Stomach (tissue), 9 donors: ENCODE measurements around the gene MAGEA6. TPM values are rescaled to one million over a fixed set of nuclear protein-coding genes. Genes with fewer than 3 reads are reported as not detected.
"Not testable (repeated sequence)": the region's sequence is repeated elsewhere in the genome, so short reads cannot be mapped to it uniquely, and the experiment has no call there.

ENCODE experiments used
- DNase-seq, 2 donors: peaks; one replicate each; pipeline versions ENCODE4 v3.0.0 to v3.0.0-alpha.2; 2013 to 2019
- H3K27ac ChIP-seq, 5 donors: fragments of 200-600 bp in 4 of 5; sonication (generic) in 4 of 5; one replicate each; pipeline ENCODE4 v1.5.1; 2013 to 2019; ENCODE audit warnings: mild to moderate bottlenecking in 1 of 5, moderate library complexity in 1 of 5
- H3K27me3 ChIP-seq, 3 donors: fragments of 200-600 bp; sonication (generic); one replicate each; pipeline ENCODE4 v1.5.1; 2017 to 2019; ENCODE audit warnings: mixed run types in 1 of 3
- H3K36me3 ChIP-seq, 4 donors: fragments of 200-600 bp; sonication (generic); 1 replicate in 3 of 4; 2 replicates in 1 of 4; pipeline ENCODE4 v1.5.1; 2016 to 2019
- H3K4me1 ChIP-seq, 4 donors: fragments of 200-600 bp; sonication (generic); one replicate each; pipeline ENCODE4 v1.5.1; 2016 to 2019
- H3K4me3 ChIP-seq, 4 donors: fragments of 200-600 bp; sonication (generic) in 3 of 4; one replicate each; pipeline ENCODE4 v1.5.1; 2016 to 2019; ENCODE audit warnings: mild to moderate bottlenecking in 1 of 4
- H3K9me3 ChIP-seq, 4 donors: fragments of 200-600 bp; sonication (generic); one replicate each; pipeline ENCODE4 v1.5.1; 2016 to 2019
- EP300 ChIP-seq: sonication (generic); formaldehyde crosslinking; IDR thresholded peaks from one replicate; pipeline ENCODE4 v1.6.1; 2017; ENCODE audit warnings: antibody characterized with exemption
- POLR2A ChIP-seq, 4 donors: fragments of 450-650 bp; IDR thresholded peaks; one replicate each; pipeline ENCODE4 v1.6.1; 2016; ENCODE audit warnings: antibody characterized with exemption in 4 of 4, control low read depth in 2 of 4, mild to moderate bottlenecking in 1 of 4, moderate library complexity in 1 of 4
- POLR2AphosphoS5 ChIP-seq, 3 donors: sonication (generic); formaldehyde crosslinking; IDR thresholded peaks; one replicate each; pipeline ENCODE4 v1.6.1; 2016; ENCODE audit warnings: antibody characterized with exemption in 3 of 3
- WGBS, 5 donors: extraction: QIAGEN DNeasy Blood & Tissue Kit in 3 of 5; methylation state at CpG; one replicate each; pipeline versions ENCODE4 v1.1.5 to v1.1.7; 2013 to 2018; 5-methylcytosine and 5-hydroxymethylcytosine counted together
- intact Hi-C: fragments of 100-400 bp; cut with DNase I; formaldehyde crosslinking; loops from one replicate; pipeline ENCODE4 v1.15.1; 2023; ENCODE audit warnings: low total_unique reads
- polyA plus RNA-seq, 3 donors: library from polyadenylated mRNA; stranded (reverse); fragments of 200-250 nt; gene quantifications; one replicate each; pipeline ENCODE4 v1.2.3, GENCODE V29; 2013
- total RNA-seq, 5 donors: library from RNA; depleted of rRNA; stranded (reverse); fragments of >200 nt; gene quantifications; one replicate each; pipeline versions ENCODE4 v1.1.0 to v1.2.3, GENCODE V29; 2014 to 2016
- TF ChIP-seq, protein P1 (sequence below), 7 experiments: fragments of 450-650 bp in 4 of 7; fragments of 200-600 bp in 3 of 7; sonication (generic) in 3 of 7; IDR thresholded peaks; one replicate each; pipeline ENCODE4 v1.5.1; 2016 to 2019; ENCODE audit warnings: antibody characterized with exemption in 7 of 7, control low read depth in 2 of 7, mild to moderate bottlenecking in 1 of 7
- donor health status: healthy with polysubstance abuse.
- donor health status: Bipolar disorder and iron deficiency.
- donor health status: healthy.

MAGEA6 gene
- total and polyA plus RNA-seq, 8 donors: not detected

DNA sequence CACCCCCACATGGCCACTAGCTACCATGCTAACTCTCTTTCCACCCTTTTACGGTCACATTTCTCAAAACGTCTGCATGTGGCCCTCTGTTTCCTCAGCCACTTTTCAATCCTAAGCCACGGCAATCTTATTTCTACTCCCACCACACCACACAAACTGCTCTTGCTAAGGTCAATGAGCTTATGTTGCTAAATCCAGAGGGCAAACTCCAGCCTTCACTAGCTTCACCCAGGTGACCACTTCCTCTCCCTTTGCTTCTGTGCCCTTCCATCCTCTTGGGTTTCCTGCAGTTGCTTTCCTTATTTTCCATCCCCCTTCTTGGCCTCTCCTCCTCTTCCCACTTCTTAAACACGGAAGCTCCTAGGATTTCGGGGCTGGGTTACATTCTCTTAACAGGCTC lies 44.6 kb upstream of the MAGEA6 start:
- no peak for DNase-seq
- H3K9me3 ChIP-seq: no peaks in the 10 kb centered on the region
- no peak overlapping the region for H3K4me3 ChIP-seq
- intact Hi-C loops: no loop called here
- TF ChIP-seq, protein P1, sequence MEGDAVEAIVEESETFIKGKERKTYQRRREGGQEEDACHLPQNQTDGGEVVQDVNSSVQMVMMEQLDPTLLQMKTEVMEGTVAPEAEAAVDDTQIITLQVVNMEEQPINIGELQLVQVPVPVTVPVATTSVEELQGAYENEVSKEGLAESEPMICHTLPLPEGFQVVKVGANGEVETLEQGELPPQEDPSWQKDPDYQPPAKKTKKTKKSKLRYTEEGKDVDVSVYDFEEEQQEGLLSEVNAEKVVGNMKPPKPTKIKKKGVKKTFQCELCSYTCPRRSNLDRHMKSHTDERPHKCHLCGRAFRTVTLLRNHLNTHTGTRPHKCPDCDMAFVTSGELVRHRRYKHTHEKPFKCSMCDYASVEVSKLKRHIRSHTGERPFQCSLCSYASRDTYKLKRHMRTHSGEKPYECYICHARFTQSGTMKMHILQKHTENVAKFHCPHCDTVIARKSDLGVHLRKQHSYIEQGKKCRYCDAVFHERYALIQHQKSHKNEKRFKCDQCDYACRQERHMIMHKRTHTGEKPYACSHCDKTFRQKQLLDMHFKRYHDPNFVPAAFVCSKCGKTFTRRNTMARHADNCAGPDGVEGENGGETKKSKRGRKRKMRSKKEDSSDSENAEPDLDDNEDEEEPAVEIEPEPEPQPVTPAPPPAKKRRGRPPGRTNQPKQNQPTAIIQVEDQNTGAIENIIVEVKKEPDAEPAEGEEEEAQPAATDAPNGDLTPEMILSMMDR (IDR thresholded peaks at IDR 0.05): no peak
- TF ChIP-seq EP300: no peak
- TF ChIP-seq POLR2A (IDR thresholded peaks at IDR 0.05): no peak
- no peak for TF ChIP-seq POLR2AphosphoS5 (IDR thresholded peaks at IDR 0.05)
- 60 to 72% (median 71%) methylated on average over 5 of the region's 5 CpGs for WGBS, 5 donors
- peaks cover 0 to 4% (median 0%) of the 10 kb centered on the region in 3 donors for H3K27me3 ChIP-seq
- no peaks in the 10 kb centered on the region for H3K4me1 ChIP-seq
- no peaks in the 10 kb centered on the region for H3K36me3 ChIP-seq
- H3K27ac ChIP-seq: no peak overlapping the region

DNA sequence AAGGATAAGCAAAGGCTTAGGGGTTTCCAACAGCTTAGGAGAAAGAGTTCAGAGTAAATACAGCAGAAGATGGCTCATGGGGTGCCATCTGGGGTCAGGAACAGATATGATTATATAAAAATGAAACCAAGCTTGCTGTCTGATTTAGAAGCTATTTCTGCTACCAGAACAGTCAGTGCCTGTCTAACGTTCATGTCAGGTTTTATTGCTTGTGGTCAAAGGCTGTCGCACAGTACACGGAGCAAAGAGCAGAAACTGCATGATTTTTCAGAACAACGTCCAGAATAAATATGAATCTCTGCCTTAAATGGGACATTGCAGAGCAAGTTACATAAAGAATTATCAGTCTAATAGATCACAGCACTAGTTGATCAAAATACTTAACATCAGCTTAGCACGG lies 43.7 kb upstream of the MAGEA6 start:
- intact Hi-C loops: no loop called here
- H3K4me1 ChIP-seq: no peaks in the 10 kb centered on the region
- no peaks in the 10 kb centered on the region for H3K36me3 ChIP-seq
- DNase-seq: no peak
- no peak overlapping the region for H3K4me3 ChIP-seq
- H3K9me3 ChIP-seq: no peaks in the 10 kb centered on the region
- TF ChIP-seq POLR2A (IDR thresholded peaks at IDR 0.05) (no peak), POLR2AphosphoS5 (IDR thresholded peaks at IDR 0.05) (no peak)
- WGBS, 5 donors: 39 to 60% (median 51%) methylated on average over 5 of the region's 5 CpGs
- no peak overlapping the region for H3K27ac ChIP-seq
- peaks cover 0 to 4% (median 0%) of the 10 kb centered on the region in 3 donors for H3K27me3 ChIP-seq

DNA sequence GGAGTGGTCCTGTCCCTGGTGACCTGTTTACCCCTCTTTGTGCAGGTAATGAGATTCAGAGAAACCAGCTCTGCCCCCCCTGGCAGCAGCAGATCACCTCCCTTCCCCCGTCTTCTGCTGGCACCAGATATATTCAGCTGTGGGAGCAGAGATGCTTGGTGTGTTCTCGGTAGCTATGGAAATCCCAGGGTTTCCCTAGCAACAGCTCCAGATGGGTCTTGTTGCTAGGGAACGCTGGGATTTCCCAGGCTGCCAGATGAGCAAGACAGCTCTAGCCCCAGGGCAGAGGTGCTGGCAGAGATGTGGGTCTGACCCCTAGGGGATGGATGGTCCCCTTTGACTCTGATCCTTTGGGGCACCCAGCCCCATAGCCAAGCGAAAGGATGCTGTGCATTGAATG lies 40.9 kb upstream of the MAGEA6 start:
- 33 to 70% (median 52%) methylated on average over 1 to 4 of the region's 4 CpGs for WGBS, 5 donors
- TF ChIP-seq POLR2A (IDR thresholded peaks at IDR 0.05): no peak
- TF ChIP-seq EP300: no peak
- no peak for TF ChIP-seq POLR2AphosphoS5 (IDR thresholded peaks at IDR 0.05)
- TF ChIP-seq, protein P1 (IDR thresholded peaks at IDR 0.05): no peak
- no peaks in the 10 kb centered on the region for H3K4me1 ChIP-seq
- intact Hi-C loops: no loop called here
- H3K9me3 ChIP-seq: no peaks in the 10 kb centered on the region
- H3K36me3 ChIP-seq: no peaks in the 10 kb centered on the region
- H3K4me3 ChIP-seq: no peak overlapping the region
- H3K27me3 ChIP-seq: peaks cover 0 to 8% (median 0%) of the 10 kb centered on the region in 3 donors
- H3K27ac ChIP-seq: no peak overlapping the region
- DNase-seq: peak in 1 of 2 donors; percentile 50

DNA sequence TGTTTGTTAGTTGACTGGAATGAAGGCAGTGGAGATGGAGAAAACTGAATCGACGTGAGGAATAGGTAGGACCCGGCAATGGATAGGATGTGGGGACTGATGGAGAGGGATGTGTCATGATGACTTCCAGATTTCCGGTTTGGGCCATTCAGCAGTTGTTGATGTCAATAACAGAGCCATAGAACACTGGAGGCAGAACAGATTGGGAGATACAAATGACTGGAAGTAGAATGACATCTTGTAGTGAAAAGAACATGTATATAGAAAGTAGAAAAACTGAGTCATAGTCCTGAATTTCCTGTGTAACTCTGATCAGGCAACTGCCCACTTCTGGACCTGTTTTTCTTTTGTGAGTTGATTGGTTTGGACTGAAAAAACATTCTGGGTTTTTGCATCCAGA lies 36.5 kb upstream of the MAGEA6 start:
- no peak for TF ChIP-seq POLR2AphosphoS5 (IDR thresholded peaks at IDR 0.05)
- H3K9me3 ChIP-seq: no peaks in the 10 kb centered on the region
- H3K27me3 ChIP-seq: peaks cover 0 to 4% (median 0%) of the 10 kb centered on the region in 3 donors
- no peak for DNase-seq
- H3K4me1 ChIP-seq: no peaks in the 10 kb centered on the region
- intact Hi-C loops: no loop called here
- no peak overlapping the region for H3K27ac ChIP-seq
- H3K36me3 ChIP-seq: no peaks in the 10 kb centered on the region
- WGBS, 5 donors: 79 to 91% (median 85%) methylated on average over 4 of the region's 4 CpGs
- H3K4me3 ChIP-seq: no peak overlapping the region

DNA sequence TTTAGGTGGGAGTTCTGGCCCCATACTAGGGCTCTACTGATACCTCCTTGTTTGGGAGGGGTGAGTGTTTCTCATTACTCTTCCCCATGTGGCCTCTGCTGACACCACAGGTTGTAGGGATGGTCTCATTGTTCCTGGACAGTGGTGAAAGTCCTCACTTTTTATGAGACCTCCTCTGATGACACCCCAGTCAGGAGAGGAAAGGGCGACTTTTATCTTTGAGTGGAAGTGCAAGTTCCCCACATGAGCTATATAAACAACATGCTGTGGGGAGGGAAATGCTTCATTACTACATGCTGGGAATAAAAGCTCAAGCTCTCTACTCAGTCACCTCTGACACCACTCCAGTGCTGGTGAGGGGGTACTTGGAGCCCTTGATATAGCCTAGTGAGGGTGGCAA lies 29.5 kb upstream of the MAGEA6 start:
- TF ChIP-seq POLR2A (IDR thresholded peaks at IDR 0.05) (no peak), POLR2AphosphoS5 (IDR thresholded peaks at IDR 0.05) (no peak), EP300 (no peak)
- TF ChIP-seq, protein P1 (IDR thresholded peaks at IDR 0.05): no peak
- Histone ChIP-seq H3K4me3 (no peak overlapping the region), H3K9me3 (no peaks in the 10 kb centered on the region), H3K4me1 (no peaks in the 10 kb centered on the region), H3K36me3 (no peaks in the 10 kb centered on the region), H3K27me3 (peaks cover 0 to 11% (median 0%) of the 10 kb centered on the region in 3 donors), H3K27ac (no peak overlapping the region)
- no peak for DNase-seq
- intact Hi-C loops: no loop called here
- WGBS, 5 donors: 36 to 83% (median 63%) methylated on average over 1 of the region's 1 CpG

DNA sequence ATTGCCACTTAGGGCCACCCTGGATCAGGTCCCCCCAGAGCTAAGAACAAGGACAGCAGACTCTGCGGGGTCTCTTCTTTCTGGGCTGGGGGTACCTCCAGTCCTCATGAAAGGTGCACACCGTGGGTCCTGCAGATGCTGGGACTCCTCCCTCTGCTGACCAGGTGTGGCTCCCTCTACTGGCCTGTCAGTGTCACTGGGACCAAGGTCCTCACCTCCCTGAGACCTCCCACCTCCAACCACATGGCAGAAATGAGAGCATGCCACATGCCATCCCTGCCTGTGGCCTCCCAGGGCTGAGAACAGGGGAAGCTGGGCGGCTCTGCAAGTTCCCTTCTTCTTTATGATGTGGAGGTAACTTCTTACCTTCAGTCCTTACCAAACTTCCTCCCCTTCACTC lies 17.6 kb upstream of the MAGEA6 start:
- H3K4me1 ChIP-seq, H3K27ac ChIP-seq, DNase-seq, H3K9me3 ChIP-seq, H3K4me3 ChIP-seq, H3K27me3 ChIP-seq, H3K36me3 ChIP-seq, intact Hi-C loops: not testable (repeated sequence)
- WGBS, 5 donors: no CpG with 5 or more reads among the region's 3 CpGs

DNA sequence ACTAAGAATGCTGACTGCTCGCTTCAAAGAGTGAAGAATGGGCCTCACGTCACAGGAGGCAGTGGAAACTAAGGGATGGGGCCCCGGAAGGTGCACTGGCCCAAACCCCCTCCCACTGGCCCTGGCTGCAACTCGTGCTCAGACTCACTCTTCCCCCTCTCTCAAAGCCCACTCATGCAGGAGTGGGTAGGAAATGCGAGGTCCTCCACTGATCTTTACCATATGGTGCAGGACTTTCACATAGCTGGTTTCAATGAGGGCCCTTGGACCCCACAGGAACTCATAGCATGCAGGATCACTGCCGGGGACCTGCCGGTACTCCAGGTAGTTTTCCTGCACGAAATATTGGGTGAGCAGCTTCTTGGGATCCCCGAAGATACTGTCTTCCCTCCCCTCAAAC lies 2.9 kb downstream of the MAGEA6 start:
- intact Hi-C loops, H3K27ac ChIP-seq, H3K27me3 ChIP-seq, H3K9me3 ChIP-seq, H3K4me3 ChIP-seq, H3K36me3 ChIP-seq, DNase-seq, H3K4me1 ChIP-seq: not testable (repeated sequence)
- 60 to 78% (median 66%) methylated on average over 1 to 9 of the region's 9 CpGs for WGBS, 5 donors

DNA sequence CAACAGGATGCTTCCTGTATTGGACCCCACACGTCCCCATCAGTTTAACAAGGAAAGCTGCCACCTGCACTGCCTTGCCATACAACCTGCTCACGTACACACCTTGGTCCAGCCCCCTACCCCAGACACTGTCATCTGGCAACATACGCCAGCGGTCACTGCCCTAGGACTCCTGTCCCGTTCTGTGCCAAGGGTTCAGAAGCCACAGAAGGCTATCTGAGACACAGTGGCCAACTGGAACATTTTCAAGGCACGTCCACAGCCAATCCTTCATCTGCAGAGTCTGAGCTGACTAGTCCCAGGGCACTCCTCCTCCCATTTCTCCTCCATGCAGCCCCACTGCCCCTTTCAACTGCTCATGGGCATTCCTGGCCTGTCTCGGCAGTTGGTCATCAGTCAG lies 7.9 kb downstream of the MAGEA6 start:
- H3K4me1 ChIP-seq, H3K36me3 ChIP-seq, H3K27me3 ChIP-seq, H3K9me3 ChIP-seq, H3K27ac ChIP-seq, DNase-seq, intact Hi-C loops, H3K4me3 ChIP-seq: not testable (repeated sequence)
- 82 to 97% (median 86%) methylated on average over 2 to 3 of the region's 7 CpGs; no CpG with 5 or more reads in 2 of the 5 donors for WGBS, 5 donors

DNA sequence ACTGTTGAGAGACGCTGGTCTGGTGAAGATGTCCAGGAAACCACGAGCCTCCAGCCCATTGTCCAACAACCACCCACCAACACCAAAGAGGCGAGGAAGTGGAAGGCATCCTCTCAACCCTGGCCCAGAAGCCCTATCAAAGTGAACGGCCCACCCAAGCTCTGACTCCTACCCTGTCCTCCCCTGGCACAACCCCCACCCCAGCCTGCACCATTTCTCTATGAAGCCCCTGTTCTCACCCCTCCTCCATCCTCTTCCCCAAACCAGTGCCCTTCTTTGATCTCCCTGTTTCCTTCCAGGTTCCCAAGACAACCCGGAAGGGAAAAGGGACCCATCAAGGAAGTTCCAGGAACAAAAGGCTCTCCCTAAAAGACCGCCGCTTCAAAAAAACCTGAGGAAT lies 9.9 kb downstream of the MAGEA6 start:
- intact Hi-C loops, H3K4me1 ChIP-seq, H3K27ac ChIP-seq, H3K27me3 ChIP-seq, H3K4me3 ChIP-seq, H3K36me3 ChIP-seq, H3K9me3 ChIP-seq, DNase-seq: not testable (repeated sequence)
- WGBS, 5 donors: 46 to 100% (median 60%) methylated on average over 1 to 4 of the region's 7 CpGs
